Measurements from ENCODE around the gene PDXK.

PDXK gene

GRCh38 chr21:43726686-43727518 is 8.0 kb downstream of the PDXK start:
- DNase-seq = no peak

- DNase-seq = no peak
These were observed 8.7 kb downstream of the PDXK start for GRCh38 chr21:43727519-43728153.

DNA sequence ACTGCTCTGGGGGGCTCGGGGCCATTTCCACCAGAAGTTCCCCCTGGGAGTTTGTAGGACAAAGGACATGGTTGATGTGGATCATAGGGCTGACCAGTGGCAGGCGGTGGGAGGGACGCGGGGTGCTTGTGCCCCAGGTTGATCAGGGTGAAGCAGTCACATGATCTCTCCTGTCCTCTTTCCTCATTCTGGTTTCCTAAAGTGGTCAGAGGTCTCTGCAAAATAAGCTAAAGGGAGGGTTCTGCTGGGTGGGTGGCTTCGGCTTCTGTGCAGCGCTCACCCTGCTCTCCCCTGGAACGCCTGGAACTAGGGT is 9.2 kb downstream of the PDXK start:
- DNase-seq = peak; percentile 80

GRCh38 chr21:43728467-43729390 is 9.8 kb downstream of the PDXK start:
- DNase-seq = peak; percentile 98

DNA sequence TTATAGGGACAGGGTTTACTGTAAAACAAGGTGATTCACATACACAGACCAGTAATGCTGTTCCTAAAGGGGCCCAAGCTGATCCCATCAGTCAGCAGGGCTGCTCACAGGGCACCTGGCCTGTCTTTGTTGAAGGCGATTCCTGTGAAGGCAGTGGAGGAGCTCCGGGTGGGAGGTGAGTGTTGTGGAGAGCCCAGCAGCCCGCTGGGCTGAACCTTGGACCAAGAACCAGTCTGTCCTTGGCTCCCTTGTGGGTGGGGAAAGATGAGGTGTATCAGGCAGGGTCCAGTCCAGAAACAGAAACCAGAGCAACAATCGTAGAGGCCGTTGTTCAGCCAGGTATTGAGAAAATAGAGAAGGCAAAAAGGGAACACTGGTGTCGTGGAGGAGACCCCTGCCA is 12.5 kb downstream of the PDXK start:
- DNase-seq = no peak

GRCh38 chr21:43731891-43732711 is 13.2 kb downstream of the PDXK start:
- DNase-seq = no peak

GRCh38 chr21:43733060-43733459 is 14.1 kb downstream of the PDXK start:
- no peak for DNase-seq

GRCh38 chr21:43733529-43734071 is 14.7 kb downstream of the PDXK start:
- DNase-seq = no peak

DNA sequence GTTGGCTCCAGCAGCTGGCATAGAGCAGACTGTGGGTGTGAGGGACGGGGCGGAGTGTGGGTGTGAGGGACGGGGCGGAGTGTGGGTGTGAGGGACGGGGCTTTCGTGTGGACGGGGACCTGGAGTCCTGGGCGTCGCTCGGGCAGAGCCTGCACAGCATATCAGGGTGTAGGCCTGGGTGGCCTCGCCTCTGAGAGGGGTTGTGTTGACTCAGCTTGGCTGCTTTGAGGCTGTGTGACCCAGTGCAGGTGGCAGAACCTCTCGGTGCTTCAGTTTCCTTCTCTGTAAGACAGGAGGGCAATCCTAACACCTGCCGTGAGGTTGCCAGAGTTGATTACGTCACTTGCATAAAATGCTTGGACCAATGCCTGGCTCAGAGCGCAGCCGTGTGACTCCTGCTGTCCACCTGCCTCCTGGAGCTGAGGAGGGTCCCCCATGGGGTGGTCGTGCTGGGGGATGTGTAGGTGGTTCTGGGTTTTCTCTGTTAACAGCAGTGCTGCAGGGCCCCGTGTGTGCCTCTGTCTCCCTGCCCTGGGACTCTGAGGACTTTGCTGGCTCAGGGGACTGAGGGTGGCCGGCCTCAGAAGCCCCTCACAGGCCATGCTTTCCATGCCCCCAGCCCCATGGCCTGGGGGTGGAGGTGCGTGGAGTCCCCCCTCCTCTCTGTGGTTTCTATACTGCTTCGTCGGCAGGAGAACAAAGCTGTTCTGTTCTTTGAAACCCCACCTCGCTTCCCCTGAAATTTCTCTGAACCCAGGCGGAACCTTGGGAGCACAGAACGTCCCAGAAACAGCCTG is 15.4 kb downstream of the PDXK start:
- DNase-seq = no peak

GRCh38 chr21:43734928-43735229 is 15.9 kb downstream of the PDXK start:
- DNase-seq = no peak

- no peak for DNase-seq
These were observed 16.5 kb downstream of the PDXK start for GRCh38 chr21:43735236-43736091.

DNA sequence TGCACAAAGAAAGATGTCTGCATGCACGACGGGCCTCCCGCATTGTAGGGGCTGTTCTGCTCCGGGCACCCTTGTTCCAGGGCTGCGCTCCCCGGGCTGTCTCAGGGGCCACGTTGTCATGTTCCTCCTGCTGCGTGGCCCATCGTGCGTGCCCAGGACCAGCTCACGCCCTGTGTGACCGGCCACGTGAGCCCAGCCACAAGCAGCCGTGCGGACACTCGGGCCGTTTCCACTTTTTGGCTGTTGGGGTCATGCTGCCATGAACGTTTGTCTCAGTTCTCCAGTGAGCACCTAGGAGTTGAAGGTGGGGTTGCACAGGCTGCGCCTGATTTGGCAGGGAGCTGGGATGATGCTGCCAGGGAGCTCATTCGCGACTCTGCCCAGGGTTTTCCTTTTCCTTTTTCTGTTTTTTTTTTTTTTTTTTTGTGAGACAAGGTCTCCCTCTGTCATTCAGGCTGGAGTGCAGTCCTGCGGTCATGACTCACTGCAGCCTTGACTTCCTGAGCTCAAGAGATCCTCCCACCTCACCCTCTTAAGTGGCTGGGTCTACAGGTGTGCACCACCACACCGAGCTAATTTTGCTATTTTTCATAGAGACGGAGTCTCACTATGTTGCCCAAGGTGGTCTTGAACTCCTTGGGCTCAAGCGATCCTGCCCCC is 17.4 kb downstream of the PDXK start:
- DNase-seq = no peak

DNA sequence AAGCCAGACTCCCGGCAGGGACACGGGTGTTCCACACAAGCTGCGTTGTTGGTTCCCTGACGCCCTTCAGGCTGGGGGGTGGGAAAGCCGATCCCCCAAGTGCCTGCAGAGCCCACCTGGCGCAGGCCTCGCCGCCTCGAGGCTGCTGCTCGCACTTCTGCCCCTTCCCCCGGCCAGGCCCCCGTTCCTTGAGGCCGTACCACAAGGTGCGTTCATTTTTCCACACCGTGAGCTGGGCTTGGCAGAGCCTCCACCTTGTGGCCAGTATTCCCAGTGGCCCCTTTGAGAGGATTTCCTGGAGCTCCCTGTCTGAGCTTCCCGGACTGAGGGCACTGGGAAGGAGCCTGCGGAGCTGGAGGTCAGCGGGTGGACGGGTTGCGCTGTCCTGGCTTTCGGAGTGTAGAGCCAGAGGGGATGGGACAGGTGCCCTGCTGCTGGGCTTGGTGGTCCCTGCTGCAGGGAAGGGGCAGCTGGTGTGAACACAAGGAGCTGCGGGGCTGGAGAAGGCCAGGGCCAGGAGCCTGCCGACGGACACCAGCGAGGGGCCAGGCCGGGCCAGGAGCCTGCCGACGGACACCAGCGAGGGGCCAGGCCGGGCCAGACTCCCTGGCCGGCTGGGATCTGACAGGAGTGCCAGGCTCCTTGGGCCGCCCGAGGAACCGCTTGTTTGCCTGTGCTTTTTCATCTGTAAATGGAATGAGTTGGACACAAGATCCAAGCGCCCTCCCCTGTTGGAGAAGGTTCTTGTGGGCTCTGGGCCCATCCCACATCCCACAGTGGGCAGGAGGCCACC is 18.4 kb downstream of the PDXK start:
- DNase-seq = no peak

GRCh38 chr21:43739621-43740435 is 20.9 kb downstream of the PDXK start:
- DNase-seq = no peak

DNA sequence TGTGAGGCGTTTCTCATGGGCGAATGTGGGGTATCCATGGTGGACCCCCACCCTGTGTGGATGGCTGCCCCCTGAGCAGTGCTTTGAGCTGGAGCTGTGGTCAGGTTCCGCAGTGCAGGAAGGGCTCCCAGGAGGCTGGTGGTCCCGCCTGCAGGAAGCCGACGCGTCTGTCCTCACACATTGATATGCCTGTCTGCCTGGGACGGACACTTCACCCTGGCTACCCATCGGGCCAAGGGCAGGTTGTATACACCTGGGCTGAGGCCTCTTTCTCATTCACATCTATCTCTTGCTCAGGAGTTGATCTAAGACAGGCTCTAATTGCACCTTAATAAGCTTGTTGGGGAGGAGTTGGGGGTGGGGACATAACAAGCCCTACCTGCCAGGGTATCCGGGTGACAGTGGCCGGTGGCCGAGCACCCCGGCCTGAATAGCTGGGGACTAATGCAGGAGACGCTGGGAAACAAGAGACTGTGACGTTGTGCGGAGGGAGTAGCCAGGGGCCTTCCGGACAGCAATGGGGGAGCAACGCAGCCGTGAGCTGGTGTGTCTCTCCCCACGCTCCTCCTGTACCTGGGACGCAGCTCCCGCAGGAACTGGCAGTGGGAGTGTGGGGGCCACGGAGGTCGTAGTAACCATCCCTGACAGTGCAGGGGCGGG is 21.7 kb downstream of the PDXK start:
- no peak for DNase-seq

DNA sequence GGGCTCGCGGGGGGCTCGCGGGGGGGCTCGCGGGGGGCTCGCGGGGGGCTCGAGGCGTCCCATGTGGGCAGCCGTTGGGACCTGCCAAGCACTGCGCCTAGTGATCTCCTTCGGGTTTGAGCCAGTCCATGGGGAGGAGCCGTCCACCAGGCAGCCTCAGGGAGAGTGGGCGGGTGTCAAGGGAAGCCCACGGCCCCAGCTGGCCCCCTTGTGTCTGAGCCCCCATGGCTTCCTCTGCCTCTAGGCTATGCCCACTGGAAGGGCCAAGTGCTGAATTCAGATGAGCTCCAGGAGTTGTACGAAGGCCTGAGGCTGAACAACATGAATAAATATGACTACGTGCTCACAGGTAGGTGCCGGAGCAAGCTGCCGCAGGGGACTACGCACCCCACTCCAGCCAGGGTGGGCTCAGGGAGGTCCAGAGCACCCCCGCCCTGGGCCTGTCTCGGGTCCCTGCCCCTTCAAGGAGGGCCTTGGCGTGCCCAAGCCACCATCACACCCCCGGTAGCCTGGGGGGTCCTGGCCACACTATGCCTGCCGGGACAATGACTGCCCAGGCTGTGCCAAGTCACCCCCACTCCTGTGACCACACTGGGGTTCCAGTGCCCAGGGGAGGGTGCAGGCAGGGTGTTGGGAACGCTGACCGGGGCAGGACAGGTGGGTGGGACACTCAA is 22.6 kb downstream of the PDXK start:
- DNase-seq = no peak

DNA sequence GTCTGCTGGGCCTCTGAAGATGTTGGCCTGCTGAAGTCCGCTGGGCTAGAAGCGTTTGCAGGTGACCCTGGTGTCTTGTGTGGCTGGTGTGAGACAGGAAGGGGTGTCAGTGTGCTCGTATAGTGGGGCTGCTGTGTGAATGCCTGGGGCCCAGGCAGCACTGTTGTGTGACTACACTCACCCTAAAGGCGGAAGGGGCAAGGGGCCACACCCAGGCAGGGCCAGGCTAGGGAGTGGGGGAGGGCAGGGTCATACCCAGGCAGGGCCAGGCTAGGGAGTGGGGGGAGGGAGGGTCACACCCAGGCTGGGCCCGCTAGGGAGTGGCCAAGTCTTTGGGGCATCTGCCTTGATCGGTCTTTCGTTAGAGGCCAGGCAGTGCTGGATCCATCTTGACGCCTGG is 25.0 kb downstream of the PDXK start:
- DNase-seq = no peak
